ENCODE data around the gene FAM234B. TPM values are rescaled to one million over a fixed set of nuclear protein-coding genes. Genes with fewer than 3 reads are reported as not detected.

FAM234B gene
- total RNA-seq, 3 donors from 2014 or later, result 8.0 to 8.7 (median 8.4) TPM

DNA sequence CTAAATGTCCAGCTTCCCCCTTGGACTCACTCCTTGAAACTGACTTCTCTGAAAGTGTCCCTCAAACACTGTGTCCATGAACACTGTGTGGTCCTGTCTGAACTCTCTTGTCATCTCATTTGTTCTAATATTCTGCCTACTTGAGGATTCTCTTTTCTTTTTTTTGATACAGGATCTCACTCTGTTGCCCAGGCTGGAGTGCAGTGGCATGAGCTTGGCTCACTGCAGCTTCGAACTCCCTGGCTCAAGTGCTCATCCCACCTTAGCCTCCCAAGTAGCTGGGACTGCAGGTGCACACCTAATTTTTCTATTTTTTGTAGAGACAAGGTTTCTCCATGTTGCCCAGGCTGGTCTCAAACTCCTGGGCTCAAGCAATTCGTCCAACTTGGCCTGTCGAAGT lies 39.2 kb upstream of the FAM234B start:
- Mint-ChIP-seq H3K4me3 (no peak overlapping the region), H3K27me3 (ENCODE audit: low read depth) (peaks cover 2% of the 10 kb centered on the region), H3K4me1 (ENCODE audit: low read depth) (peaks cover 6% of the 10 kb centered on the region), H3K36me3 (ENCODE audit: insufficient read depth) (no peaks in the 10 kb centered on the region), H3K9me3 (no peaks in the 10 kb centered on the region)
- DNase-seq (no peak), ATAC-seq (no peak)

- Mint-ChIP-seq H3K4me1 (ENCODE audit: low read depth) (peaks cover 6% of the 10 kb centered on the region), H3K27me3 (ENCODE audit: low read depth) (peaks cover 2% of the 10 kb centered on the region), H3K36me3 (ENCODE audit: insufficient read depth) (no peaks in the 10 kb centered on the region), H3K4me3 (no peak overlapping the region), H3K9me3 (no peaks in the 10 kb centered on the region)
- DNase-seq, result no peak
- no peak for ATAC-seq
Observed at GRCh38 chr12:13005649-13006048, 38.5 kb upstream of the FAM234B start.

DNA sequence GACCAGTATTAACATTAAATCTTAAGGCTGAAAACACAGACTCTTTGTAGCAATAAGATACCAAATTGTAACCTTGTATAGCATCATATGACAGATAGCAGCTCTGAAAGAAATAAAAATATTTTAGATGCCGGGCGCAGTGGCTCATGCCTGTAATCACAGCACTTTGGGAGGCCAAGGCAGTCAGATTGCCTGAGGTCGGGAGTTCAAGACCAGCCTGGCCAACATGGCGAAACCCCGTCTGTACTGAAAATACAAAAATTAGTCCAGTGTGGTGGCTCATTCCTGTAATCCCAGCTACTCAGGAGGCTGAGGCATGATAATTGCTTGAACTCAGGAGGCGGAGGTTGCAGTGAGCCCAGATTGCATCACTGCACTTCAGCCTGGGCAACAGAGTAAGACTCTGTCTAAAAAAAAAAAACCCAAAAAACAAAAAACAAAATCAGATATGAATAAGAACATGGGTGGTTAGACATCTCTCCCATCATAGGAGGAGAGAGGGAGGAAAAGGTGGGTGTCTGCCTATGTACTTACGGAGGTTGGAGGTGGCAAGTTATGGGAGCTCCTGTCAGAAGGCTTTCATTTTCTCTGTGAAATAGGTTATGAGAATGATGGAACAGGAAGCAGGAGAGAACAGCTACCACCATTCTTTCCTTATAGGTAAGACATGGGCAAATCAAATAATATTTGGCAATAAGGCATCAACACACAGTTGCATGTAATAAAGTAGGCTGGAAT lies 36.5 kb upstream of the FAM234B start:
- Mint-ChIP-seq H3K36me3 (ENCODE audit: insufficient read depth) (no peaks in the 10 kb centered on the region), H3K9me3 (no peaks in the 10 kb centered on the region), H3K27me3 (ENCODE audit: low read depth) (peaks cover 2% of the 10 kb centered on the region), H3K4me3 (no peak overlapping the region), H3K4me1 (ENCODE audit: low read depth) (no peaks in the 10 kb centered on the region)
- no peak for ATAC-seq
- DNase-seq, result no peak

DNA sequence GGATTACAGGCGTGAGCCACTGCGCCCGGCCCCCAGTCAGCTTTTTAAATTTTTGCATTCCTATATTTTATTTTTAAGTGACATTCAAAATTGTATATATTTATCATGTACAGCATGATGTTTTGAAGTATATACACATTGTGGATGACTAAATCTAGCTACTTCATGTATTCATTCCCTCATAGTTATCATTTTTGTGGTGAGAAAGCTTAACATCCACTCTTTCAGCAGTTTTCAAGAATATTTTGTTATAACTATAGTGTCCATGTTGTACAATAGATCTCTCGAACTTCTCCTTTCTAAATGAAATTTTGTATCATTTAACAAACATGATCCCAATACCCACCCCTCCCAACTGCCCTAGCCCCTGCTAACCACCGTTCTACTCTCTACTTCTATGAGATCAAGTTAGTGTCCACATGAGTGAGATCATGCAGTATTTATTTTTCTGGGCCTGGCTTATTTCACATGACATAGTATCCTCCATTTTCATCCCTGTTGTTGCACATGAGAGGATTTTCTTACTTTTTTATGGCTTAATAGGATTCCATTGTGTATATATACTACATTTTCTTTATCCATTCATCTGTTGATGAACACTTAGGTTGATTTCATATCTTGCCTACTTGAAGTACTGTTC lies 35.3 kb upstream of the FAM234B start:
- no peaks in the 10 kb centered on the region for H3K9me3 Mint-ChIP-seq
- H3K27me3 Mint-ChIP-seq (ENCODE audit: low read depth), result peaks cover 2% of the 10 kb centered on the region
- no peak for ATAC-seq
- H3K36me3 Mint-ChIP-seq (ENCODE audit: insufficient read depth), result no peaks in the 10 kb centered on the region
- no peak overlapping the region for H3K4me3 Mint-ChIP-seq
- no peak for DNase-seq
- H3K4me1 Mint-ChIP-seq (ENCODE audit: low read depth), result no peaks in the 10 kb centered on the region

DNA sequence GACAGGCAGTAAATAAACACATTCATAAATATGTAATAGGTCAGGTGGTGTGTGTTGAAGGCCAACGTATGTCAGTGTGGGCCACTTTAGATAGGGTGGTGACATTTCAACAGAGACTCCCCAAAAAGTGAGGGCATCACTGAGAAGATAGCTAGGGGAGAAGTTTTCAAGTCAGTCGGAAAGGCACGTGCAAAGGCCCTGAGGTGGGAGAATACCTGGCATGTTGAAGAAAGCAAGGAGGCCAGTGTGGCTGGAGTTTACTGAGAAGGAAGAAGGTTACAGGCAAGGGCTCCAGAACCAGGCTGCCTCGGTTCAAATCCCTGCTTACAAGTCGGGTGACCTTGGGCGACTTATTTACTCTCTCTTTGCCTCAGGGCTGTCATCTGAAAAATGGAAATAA lies 33.1 kb upstream of the FAM234B start:
- H3K4me3 Mint-ChIP-seq, result no peak overlapping the region
- no peak for ATAC-seq
- H3K27me3 Mint-ChIP-seq (ENCODE audit: low read depth), result no peaks in the 10 kb centered on the region
- no peaks in the 10 kb centered on the region for H3K4me1 Mint-ChIP-seq (ENCODE audit: low read depth)
- H3K9me3 Mint-ChIP-seq, result no peaks in the 10 kb centered on the region
- DNase-seq, result no peak
- no peaks in the 10 kb centered on the region for H3K36me3 Mint-ChIP-seq (ENCODE audit: insufficient read depth)

DNA sequence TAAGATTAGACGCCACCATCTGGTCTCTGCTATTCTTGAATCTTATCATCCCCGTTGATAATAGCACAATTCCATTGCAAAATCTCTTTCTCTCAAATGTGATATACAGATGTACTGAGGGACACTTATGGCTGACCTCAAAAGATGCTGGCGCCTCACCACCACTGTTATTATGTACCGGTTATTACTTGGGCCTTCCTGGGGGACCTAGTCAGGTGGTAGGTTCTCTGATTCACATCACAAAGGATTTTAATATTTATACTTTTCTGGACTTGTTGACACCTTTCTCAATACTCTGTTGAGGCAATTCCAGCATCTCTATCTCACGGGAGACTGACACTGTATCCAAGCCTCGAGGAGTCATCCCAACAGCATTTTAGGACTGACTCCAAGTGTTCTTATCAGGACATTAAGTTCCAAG lies 21.3 kb upstream of the FAM234B start:
- Mint-ChIP-seq H3K36me3 (ENCODE audit: insufficient read depth) (no peaks in the 10 kb centered on the region), H3K27me3 (ENCODE audit: low read depth) (peaks cover 22% of the 10 kb centered on the region), H3K9me3 (no peaks in the 10 kb centered on the region), H3K4me3 (no peak overlapping the region), H3K4me1 (ENCODE audit: low read depth) (no peaks in the 10 kb centered on the region)
- DNase-seq, result no peak
- no peak for ATAC-seq

- H3K36me3 Mint-ChIP-seq (ENCODE audit: insufficient read depth), result no peaks in the 10 kb centered on the region
- H3K9me3 Mint-ChIP-seq, result no peaks in the 10 kb centered on the region
- no peak overlapping the region for H3K4me3 Mint-ChIP-seq
- no peaks in the 10 kb centered on the region for H3K4me1 Mint-ChIP-seq (ENCODE audit: low read depth)
- DNase-seq, result no peak
- peaks cover 21% of the 10 kb centered on the region for H3K27me3 Mint-ChIP-seq (ENCODE audit: low read depth)
- ATAC-seq, result no peak
Observed at GRCh38 chr12:13023811-13024530, 20.2 kb upstream of the FAM234B start.

DNA sequence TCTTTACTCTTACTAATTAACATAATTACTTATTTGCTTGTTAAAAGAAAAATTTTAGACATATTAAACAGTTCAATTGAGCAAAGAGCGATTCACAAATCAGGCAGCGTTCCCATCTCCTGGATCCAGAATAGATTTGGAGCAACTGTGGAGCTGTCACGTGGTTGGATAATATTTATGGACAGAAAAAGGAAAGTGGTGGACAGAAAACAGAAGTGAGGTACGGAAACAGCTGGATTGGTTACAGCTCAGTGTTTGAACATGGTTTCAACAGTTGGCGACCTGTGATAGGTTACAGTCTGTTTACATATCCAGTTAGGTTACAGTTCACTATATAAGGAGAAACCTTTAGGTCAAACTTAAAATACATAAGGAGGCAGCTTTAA lies 19.7 kb upstream of the FAM234B start:
- H3K4me1 Mint-ChIP-seq (ENCODE audit: low read depth), result no peaks in the 10 kb centered on the region
- no peak for ATAC-seq
- H3K27me3 Mint-ChIP-seq (ENCODE audit: low read depth), result peaks cover 21% of the 10 kb centered on the region
- no peak for DNase-seq
- H3K4me3 Mint-ChIP-seq, result no peak overlapping the region
- H3K9me3 Mint-ChIP-seq, result no peaks in the 10 kb centered on the region
- no peaks in the 10 kb centered on the region for H3K36me3 Mint-ChIP-seq (ENCODE audit: insufficient read depth)

DNA sequence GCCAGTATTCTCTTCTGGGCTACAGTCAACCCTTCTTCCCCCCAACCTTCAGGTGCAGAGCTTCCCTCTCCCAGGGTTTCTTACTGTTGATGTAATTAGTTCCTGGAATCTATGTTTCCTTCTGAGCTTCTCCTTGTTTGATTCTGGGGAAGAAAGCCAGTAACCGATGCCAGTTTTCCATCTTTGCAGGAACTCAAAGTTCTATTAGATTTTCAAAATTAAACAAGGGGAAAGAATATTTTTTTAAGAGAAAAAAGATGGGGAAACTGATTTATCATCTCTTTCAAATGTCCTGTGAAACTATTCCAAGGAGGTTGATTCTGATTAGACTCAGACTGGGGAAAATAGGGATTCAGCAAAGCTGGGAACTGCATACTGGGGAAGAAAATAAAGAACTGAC lies 17.9 kb upstream of the FAM234B start:
- no peaks in the 10 kb centered on the region for H3K36me3 Mint-ChIP-seq (ENCODE audit: insufficient read depth)
- DNase-seq, result no peak
- no peaks in the 10 kb centered on the region for H3K9me3 Mint-ChIP-seq
- H3K27me3 Mint-ChIP-seq (ENCODE audit: low read depth), result peaks cover 14% of the 10 kb centered on the region
- no peak overlapping the region for H3K4me3 Mint-ChIP-seq
- no peak for ATAC-seq
- no peaks in the 10 kb centered on the region for H3K4me1 Mint-ChIP-seq (ENCODE audit: low read depth)

- no peaks in the 10 kb centered on the region for H3K4me1 Mint-ChIP-seq (ENCODE audit: low read depth)
- H3K27me3 Mint-ChIP-seq (ENCODE audit: low read depth), result peaks cover 14% of the 10 kb centered on the region
- DNase-seq (no peak), ATAC-seq (no peak)
- H3K36me3 Mint-ChIP-seq (ENCODE audit: insufficient read depth), result no peaks in the 10 kb centered on the region
- H3K9me3 Mint-ChIP-seq, result no peaks in the 10 kb centered on the region
- H3K4me3 Mint-ChIP-seq, result no peak overlapping the region
Observed at GRCh38 chr12:13027032-13027431, 17.1 kb upstream of the FAM234B start.

DNA sequence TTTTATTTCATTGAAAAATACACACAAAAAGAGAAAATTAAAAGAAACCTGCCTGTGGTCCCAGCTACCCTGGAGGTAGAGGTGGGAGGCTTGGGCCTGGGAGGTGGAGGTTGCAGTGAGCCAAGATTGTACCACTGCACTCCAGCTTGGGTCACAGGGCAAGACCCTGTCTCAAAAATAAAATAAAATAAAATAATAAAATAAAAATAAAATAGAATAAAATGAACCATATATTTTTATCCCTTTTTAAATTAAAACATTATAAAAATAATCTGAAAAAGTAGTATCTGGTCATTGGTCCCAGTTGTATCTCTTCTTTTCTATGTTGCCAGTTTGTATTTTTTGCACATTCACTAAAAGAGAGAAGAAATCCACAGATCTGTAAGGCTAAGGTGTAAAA lies 16.7 kb upstream of the FAM234B start:
- peaks cover 14% of the 10 kb centered on the region for H3K27me3 Mint-ChIP-seq (ENCODE audit: low read depth)
- DNase-seq (no peak), ATAC-seq (no peak)
- no peaks in the 10 kb centered on the region for H3K4me1 Mint-ChIP-seq (ENCODE audit: low read depth)
- no peak overlapping the region for H3K4me3 Mint-ChIP-seq
- H3K9me3 Mint-ChIP-seq, result no peaks in the 10 kb centered on the region
- H3K36me3 Mint-ChIP-seq (ENCODE audit: insufficient read depth), result no peaks in the 10 kb centered on the region

DNA sequence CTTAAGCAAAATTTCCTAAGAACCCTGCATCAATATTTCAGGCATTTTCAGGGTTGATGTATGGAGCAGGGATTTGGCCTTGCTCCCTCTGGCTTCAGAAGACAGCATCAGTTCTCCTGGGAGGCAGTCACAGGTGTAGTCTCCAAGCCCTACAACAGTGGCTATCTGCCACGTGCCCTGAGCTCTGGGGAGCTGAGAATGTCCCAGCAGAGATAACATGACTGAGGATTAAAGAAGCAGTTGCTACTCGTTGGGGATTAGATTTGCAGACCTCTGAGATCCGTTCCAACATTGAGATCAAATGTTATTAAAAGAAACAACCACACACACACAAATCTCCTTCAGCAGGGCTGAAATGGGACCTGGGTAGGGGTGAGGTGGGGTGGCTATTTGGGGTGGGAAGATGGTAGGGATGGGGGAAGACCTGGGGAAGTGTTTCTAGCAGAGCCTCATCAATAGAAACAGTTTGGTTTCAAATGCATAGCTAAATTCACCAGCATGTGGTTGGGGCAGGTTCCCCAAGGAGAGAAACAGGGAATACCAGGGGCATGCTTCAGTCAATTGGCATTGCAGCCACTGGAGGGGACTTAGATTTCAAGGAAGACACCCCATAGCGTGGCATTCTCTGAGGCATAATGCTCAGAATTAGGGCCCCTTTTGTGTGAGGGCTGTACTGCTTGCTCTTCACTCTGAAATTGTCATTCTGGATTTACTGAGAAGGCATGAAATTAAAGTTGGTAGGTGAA lies 15.2 kb upstream of the FAM234B start:
- Mint-ChIP-seq H3K27me3 (ENCODE audit: low read depth) (peaks cover 14% of the 10 kb centered on the region), H3K36me3 (ENCODE audit: insufficient read depth) (no peaks in the 10 kb centered on the region), H3K4me1 (ENCODE audit: low read depth) (no peaks in the 10 kb centered on the region), H3K4me3 (no peak overlapping the region), H3K9me3 (no peaks in the 10 kb centered on the region)
- no peak for ATAC-seq
- no peak for DNase-seq

- H3K27me3 Mint-ChIP-seq (ENCODE audit: low read depth), result peaks cover 12% of the 10 kb centered on the region
- H3K4me1 Mint-ChIP-seq (ENCODE audit: low read depth), result no peaks in the 10 kb centered on the region
- no peaks in the 10 kb centered on the region for H3K9me3 Mint-ChIP-seq
- H3K4me3 Mint-ChIP-seq, result no peak overlapping the region
- no peak for DNase-seq
- H3K36me3 Mint-ChIP-seq (ENCODE audit: insufficient read depth), result no peaks in the 10 kb centered on the region
- no peak for ATAC-seq
Observed at GRCh38 chr12:13030541-13031291, 13.5 kb upstream of the FAM234B start.

DNA sequence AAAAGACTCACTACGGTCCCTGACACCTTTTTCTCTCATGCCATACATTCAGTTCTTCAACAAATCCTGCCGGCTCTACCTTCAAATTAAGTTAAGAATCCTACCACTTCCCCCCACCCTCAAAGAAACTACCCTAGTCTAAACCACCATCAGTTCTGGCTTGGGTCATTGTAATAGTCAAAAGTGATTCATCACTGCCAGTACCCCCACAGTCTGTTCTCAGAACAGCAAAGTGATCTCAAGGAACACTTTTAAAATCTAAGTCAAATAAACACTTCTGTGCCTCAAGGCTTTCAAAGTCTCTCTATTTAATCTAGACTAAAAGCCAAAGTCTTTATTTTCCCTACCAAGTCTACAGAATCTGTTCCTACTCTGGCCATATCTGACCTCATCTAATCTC lies 12.0 kb upstream of the FAM234B start:
- Mint-ChIP-seq H3K4me1 (ENCODE audit: low read depth) (no peaks in the 10 kb centered on the region), H3K27me3 (ENCODE audit: low read depth) (peaks cover 6% of the 10 kb centered on the region), H3K9me3 (no peaks in the 10 kb centered on the region), H3K4me3 (no peak overlapping the region), H3K36me3 (ENCODE audit: insufficient read depth) (no peaks in the 10 kb centered on the region)
- no peak for DNase-seq
- no peak for ATAC-seq

Measured in activated T-cell treated with anti-CD3 and anti-CD28 coated beads, Interleukin-2, amount 50 U/mL, for 4 hours (primary cell).